LHCN-M2 (cell line): Measurements from ENCODE around the gene ZBTB1. TPM values are rescaled to one million over a fixed set of nuclear protein-coding genes. Genes with fewer than 3 reads are reported as not detected.
"Not testable (repeated sequence)": the region's sequence is repeated elsewhere in the genome, so short reads cannot be mapped to it uniquely, and the experiment has no call there.

Experiments
- DNase-seq: peaks from one replicate; pipeline ENCODE4 v3.0.0-alpha.2; 2012; ENCODE audit warnings: low read depth
- total RNA-seq: library from RNA; depleted of rRNA; stranded (reverse); fragments of >200 nt; gene quantifications from 2 replicates; pipeline ENCODE4 v1.2.3, GENCODE V29; 2014; rRNA removed

ZBTB1 gene
- total RNA-seq, 1 experiment from 2014 or later, result 54.2 TPM

DNA sequence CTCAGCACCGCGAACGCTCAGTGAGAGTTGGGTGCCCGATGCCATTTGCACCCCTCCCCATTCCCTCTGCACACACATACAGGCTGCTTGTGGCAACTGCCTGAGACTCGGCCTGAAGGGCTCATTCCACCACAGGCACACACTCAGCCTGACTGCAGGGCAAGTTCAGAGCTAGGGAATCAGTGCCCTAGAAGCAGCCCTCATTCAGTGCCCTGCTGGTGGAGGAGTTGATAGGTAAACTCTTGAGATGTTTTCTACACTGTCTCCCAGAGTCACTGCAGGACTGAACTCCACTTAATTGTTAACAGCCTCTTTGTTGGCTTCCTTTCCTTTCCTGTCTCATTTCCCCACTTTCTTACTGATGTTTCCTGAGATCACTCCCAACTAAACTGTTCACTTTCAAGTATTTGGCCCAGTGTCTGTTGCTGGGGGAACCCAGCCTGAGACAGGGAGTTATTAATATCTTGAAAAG is 62.1 kb downstream of the ZBTB1 start:
- DNase-seq, result no peak

DNA sequence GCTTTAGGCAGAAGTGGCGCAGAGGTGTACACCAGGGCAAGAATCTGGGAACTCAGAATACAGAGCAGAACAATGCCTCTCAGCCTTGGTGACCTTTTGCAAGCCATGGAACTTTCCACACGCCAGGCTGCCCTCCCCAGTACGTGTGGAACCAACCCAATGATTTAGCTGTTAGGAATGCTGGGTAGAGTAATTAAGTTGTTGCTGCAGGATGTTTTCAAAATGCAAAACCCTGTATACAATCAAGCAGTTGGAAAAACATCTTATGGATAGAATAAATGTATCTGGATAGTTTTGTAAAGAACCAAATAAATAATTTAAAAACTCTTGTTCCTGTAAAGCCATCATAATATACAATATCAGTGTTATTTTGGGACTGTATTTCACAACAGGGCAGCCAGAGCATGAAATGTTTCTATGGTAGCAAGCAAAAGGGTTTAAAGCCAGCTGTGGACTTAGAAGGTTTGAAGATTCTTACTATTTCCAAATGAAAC is 64.6 kb downstream of the ZBTB1 start:
- peak; percentile 88 for DNase-seq

DNA sequence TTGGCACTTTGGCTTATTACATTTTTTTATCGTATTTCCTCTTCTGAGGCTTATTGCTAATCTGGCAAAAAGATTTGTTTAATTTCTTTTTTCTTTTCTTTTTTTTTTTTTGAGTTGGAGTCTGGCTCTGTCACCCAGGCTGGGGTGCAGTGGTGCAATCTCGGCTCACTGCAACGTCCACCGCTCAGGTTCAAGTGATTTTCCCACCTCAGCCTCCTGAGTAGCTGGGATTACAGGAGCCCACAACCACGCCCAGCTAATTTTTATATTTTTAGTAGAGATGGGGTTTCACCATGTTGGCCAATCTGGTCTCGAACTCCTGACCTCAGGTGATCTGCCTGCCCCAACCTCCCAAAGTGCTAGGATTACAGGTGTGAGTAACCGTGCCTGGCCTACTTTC is 65.1 kb downstream of the ZBTB1 start:
- DNase-seq, result not testable (repeated sequence)

- DNase-seq, result no peak
Measured at GRCh38 chr14:64572386-64573104, 68.0 kb downstream of the ZBTB1 start.

- DNase-seq, result no peak
Measured at GRCh38 chr14:64573109-64573508, 68.5 kb downstream of the ZBTB1 start.

Other genes with a start within 250 kb of the ZBTB1 start
- gene ESR2, start 210.4 kb upstream of the ZBTB1 start, total RNA-seq, result 0.57 and 0.83 TPM in 2 replicates
- 68.9 and 82.1 TPM in 2 replicates for gene MTHFD1, start 116.4 kb upstream of the ZBTB1 start, total RNA-seq
- gene AKAP5, start 39.3 kb upstream of the ZBTB1 start, total RNA-seq, result 0.13 and 0.40 TPM in 2 replicates
- 4.8 and 7.0 TPM in 2 replicates for gene ZBTB25, start 932 bp upstream of the ZBTB1 start, total RNA-seq
- 16.7 TPM in 2 replicates for gene HSPA2, start 36.0 kb downstream of the ZBTB1 start, total RNA-seq
- 0.58 and 1.1 TPM in 2 replicates for gene PPP1R36, start 45.2 kb downstream of the ZBTB1 start, total RNA-seq
- 3.5 and 6.0 TPM in 2 replicates for gene PLEKHG3, start 199.7 kb downstream of the ZBTB1 start, total RNA-seq